ENCODE data around the gene SLC35E1.

DNA sequence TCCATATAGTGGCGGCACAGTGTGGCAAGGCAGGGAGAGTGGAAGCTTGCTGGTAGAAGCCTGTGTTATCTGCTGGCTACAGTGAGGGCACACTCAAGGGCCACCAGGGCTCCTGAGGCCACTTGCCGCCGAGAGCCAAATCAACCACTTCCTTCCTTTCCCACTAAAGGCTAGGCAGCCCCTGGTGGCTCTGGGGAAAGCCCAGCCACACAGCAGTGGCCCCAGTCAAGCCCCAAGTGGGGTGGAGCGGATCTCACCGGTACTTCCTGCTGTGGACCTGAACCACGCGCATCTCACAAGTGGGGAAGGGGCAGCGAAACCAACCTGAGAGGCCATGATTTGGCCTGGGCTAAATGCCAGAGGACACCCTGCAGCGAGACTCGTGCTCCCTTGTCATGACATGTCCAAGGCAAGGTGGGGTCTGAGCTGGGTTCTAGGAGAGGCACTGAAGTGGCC is 21.9 kb upstream of the SLC35E1 start:
- TF ChIP-seq, protein P1, sequence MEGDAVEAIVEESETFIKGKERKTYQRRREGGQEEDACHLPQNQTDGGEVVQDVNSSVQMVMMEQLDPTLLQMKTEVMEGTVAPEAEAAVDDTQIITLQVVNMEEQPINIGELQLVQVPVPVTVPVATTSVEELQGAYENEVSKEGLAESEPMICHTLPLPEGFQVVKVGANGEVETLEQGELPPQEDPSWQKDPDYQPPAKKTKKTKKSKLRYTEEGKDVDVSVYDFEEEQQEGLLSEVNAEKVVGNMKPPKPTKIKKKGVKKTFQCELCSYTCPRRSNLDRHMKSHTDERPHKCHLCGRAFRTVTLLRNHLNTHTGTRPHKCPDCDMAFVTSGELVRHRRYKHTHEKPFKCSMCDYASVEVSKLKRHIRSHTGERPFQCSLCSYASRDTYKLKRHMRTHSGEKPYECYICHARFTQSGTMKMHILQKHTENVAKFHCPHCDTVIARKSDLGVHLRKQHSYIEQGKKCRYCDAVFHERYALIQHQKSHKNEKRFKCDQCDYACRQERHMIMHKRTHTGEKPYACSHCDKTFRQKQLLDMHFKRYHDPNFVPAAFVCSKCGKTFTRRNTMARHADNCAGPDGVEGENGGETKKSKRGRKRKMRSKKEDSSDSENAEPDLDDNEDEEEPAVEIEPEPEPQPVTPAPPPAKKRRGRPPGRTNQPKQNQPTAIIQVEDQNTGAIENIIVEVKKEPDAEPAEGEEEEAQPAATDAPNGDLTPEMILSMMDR (optimal IDR thresholded peaks at IDR 0.05 in 1 of 3, IDR thresholded peaks at IDR 0.05 in 1 of 3, conservative IDR thresholded peaks at IDR 0.05 in 1 of 3; ENCODE audit: extremely low read depth in 1 of 3, insufficient read depth in 2 of 3, low read length in 3 of 3) = no peak
- TF ChIP-seq EZH2 (IDR thresholded peaks at IDR 0.05; ENCODE audit: low read length) = no peak

All from keratinocyte (primary cell).